ENCODE data around the gene VEGFC.

GRCh38 chr4:176824645-176825366 is 32.1 kb upstream of the VEGFC start:
- TF ChIP-seq CTCF (IDR thresholded peaks at IDR 0.05; ENCODE audit: poor library complexity) (no peak), EZH2 (IDR thresholded peaks at IDR 0.05; ENCODE audit: borderline replicate concordance) (no peak)

All from hepatocyte (in vitro differentiated cells).